Motor neuron (in vitro differentiated cells): ENCODE data around the gene LCORL. TPM values are rescaled to one million over a fixed set of nuclear protein-coding genes. Genes with fewer than 3 reads are reported as not detected.
A peak's percentile ranks its signal among the peaks of the same experiment; 100 is the strongest.

Source experiments
- ATAC-seq, 8 experiments: fragments of 200-7000 bp; cut with Tn5 transposase; replicated peaks in 6 of 8; 2 replicates each; pipeline ENCODE4 v1.8.0; 2021; ENCODE audit warnings: mild to moderate bottlenecking in 8 of 8, moderate library complexity in 8 of 8
- H3K27ac ChIP-seq, 2 donors: fragments of 250-450 bp; sonication (Bioruptor Pico); 2 replicates each; pipeline ENCODE4 v1.9.0; 2021; ENCODE audit warnings: antibody characterized with exemption in 2 of 2, mild to moderate bottlenecking in 2 of 2, moderate library complexity in 1 of 2
- H3K4me1 ChIP-seq, 2 donors: fragments of 250-450 bp; sonication (Bioruptor Pico); replicated peaks in 1 of 2; 2 replicates each; pipeline ENCODE4 v1.6.1; 2021; ENCODE audit warnings: antibody characterized with exemption in 2 of 2, mild to moderate bottlenecking in 2 of 2, moderate library complexity in 1 of 2
- H3K4me3 ChIP-seq, 5 donors: fragments of 250-450 bp; sonication (Bioruptor Pico); 2 replicates each; pipeline ENCODE4 v1.9.0; 2021; ENCODE audit warnings: antibody characterized with exemption in 5 of 5, mild to moderate bottlenecking in 5 of 5, moderate library complexity in 4 of 5
- WGBS, 10 experiments: fragments of 450-650 bp; shearing (Covaris generic); methylation state at CpG; one replicate each; pipeline ENCODE4 v1.0.0; 2022; 5-methylcytosine and 5-hydroxymethylcytosine counted together
- in situ Hi-C, 9 experiments: fragments of 400-800 bp; cut with MboI; loops; one replicate each; pipeline ENCODE4 v1.15.0; 2021; ENCODE audit warnings: low sequenced_read_pairs in 9 of 9, low pct_unique_long_range_greater_than_20kb in 2 of 9; ENCODE audit not compliant: unreplicated experiment in 9 of 9
- total RNA-seq, 8 experiments: library from RNA; unstranded; fragments of 300-600 nt; gene quantifications; 2 replicates each; pipeline versions ENCODE4 v1.2.3 to v1.2.4, GENCODE V29; 2022

The LCORL gene
- total RNA-seq, 8 experiments from 2014 or later = 9.4 to 31.0 (median 25.6) TPM

GRCh38 chr4:17957688-17958087, 63.9 kb downstream of the LCORL start:
- peak in 3 of 8 experiments; percentile 26 to 59 (median 35) for ATAC-seq
- no peak overlapping the region for H3K4me3 ChIP-seq
- in situ Hi-C loops = no loop called here
- no peaks in the 10 kb centered on the region for H3K4me1 ChIP-seq
- WGBS, 10 experiments = 71 to 100% (median 86%) methylated on average over 1 of the region's 1 CpG; no CpG with 5 or more reads in 1 of the 10 experiments
- H3K27ac ChIP-seq = no peak overlapping the region

GRCh38 chr4:17956245-17956644, 65.3 kb downstream of the LCORL start:
- H3K4me1 ChIP-seq = no peaks in the 10 kb centered on the region
- H3K4me3 ChIP-seq = no peak overlapping the region
- no peak for ATAC-seq
- in situ Hi-C loops = no loop called here
- 92 to 100% (median 95%) methylated on average over 1 to 4 of the region's 4 CpGs for WGBS, 10 experiments
- no peak overlapping the region for H3K27ac ChIP-seq

GRCh38 chr4:17945303-17945702, 76.3 kb downstream of the LCORL start:
- ATAC-seq = no peak
- 92 to 100% (median 100%) methylated on average over 1 to 2 of the region's 2 CpGs; no CpG with 5 or more reads in 1 of the 10 experiments for WGBS, 10 experiments
- Histone ChIP-seq H3K27ac (no peak overlapping the region), H3K4me1 (no peaks in the 10 kb centered on the region), H3K4me3 (no peak overlapping the region)
- in situ Hi-C loops = no loop called here

DNA sequence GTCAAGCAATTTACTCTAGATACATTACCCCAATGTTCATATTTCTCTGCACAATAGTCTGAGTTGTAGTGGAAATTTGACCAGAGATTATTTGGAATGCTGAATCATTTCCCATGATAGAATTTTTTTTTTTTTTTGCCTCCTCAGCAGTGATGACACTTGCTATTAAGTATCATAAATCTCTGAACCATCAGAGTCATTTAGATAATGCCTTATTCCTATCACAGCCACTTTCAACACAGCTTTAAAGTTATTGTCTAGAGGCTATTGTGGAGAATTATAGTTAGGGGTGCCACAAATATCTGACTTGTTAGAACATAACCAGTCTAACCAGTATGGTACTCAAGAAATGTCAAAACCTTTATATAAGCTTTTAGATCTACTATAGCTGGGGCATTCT, 79.8 kb downstream of the LCORL start:
- H3K4me1 ChIP-seq = no peaks in the 10 kb centered on the region
- no peak overlapping the region for H3K4me3 ChIP-seq
- H3K27ac ChIP-seq = no peak overlapping the region
- in situ Hi-C loops = no loop called here
- ATAC-seq = peak in 5 of 8 experiments; percentile 45 to 77 (median 52)

GRCh38 chr4:17939054-17939453, 82.5 kb downstream of the LCORL start:
- 0 to 100% (median 63%) methylated on average over 1 to 2 of the region's 2 CpGs; no CpG with 5 or more reads in 2 of the 10 experiments for WGBS, 10 experiments
- H3K27ac ChIP-seq = no peak overlapping the region
- no peak overlapping the region for H3K4me3 ChIP-seq
- no peaks in the 10 kb centered on the region for H3K4me1 ChIP-seq
- ATAC-seq = peak in 2 of 8 experiments; percentile 54 to 70
- in situ Hi-C loops = no loop called here

- Histone ChIP-seq H3K4me1 (no peaks in the 10 kb centered on the region), H3K4me3 (no peak overlapping the region), H3K27ac (no peak overlapping the region)
- in situ Hi-C loops = no loop called here
- no peak for ATAC-seq
Measured at GRCh38 chr4:17934286-17934685, 87.3 kb downstream of the LCORL start.

GRCh38 chr4:17933126-17933525, 88.4 kb downstream of the LCORL start:
- in situ Hi-C loops = no loop called here
- H3K27ac ChIP-seq = no peak overlapping the region
- H3K4me3 ChIP-seq = no peak overlapping the region
- ATAC-seq = no peak
- H3K4me1 ChIP-seq = no peaks in the 10 kb centered on the region

DNA sequence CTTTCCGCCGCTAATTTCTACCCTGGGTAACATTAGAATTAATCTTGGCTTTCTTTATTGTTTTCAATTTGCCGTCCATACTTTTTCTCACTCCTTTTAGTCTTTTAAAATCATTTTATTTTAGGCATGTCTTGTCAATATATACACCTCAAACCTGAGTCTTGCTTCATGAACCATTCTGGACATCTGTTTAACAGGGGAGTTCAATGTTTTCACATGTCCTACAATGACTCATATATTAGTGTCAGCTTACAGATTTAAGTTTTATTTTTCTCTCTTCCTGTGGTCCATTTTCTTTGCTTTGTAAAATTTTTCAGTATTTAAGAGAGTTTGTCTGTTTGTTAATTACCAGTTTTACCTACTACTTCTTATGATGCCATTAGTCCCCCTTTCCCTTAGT, 89.5 kb downstream of the LCORL start:
- H3K27ac ChIP-seq = no peak overlapping the region
- in situ Hi-C loops = no loop called here
- ATAC-seq = no peak
- no peaks in the 10 kb centered on the region for H3K4me1 ChIP-seq
- WGBS, 10 experiments = 80 to 100% (median 98%) methylated on average over 1 to 3 of the region's 3 CpGs
- no peak overlapping the region for H3K4me3 ChIP-seq

DNA sequence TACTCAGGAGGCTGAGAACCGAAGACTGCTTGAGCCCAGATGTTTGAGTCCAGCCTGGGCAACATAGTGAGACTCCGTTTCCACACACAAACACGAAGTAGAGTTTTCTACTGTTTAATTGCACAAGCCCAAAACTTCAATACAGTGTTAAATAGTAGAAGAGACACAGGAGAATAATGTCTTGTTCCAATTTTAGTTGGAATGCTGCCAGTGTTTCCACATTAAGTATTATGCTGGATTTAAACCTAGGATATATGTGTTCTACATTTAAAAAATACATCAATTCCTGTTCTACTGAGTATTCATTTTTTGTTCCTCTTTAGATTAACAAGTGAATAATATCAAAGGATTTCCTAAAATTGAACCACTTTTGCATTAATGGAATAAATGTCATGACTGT, 91.3 kb downstream of the LCORL start:
- 83 to 100% (median 92%) methylated on average over 1 to 3 of the region's 3 CpGs; no CpG with 5 or more reads in 4 of the 10 experiments for WGBS, 10 experiments
- Histone ChIP-seq H3K4me1 (no peaks in the 10 kb centered on the region), H3K4me3 (no peak overlapping the region), H3K27ac (no peak overlapping the region)
- ATAC-seq = no peak
- in situ Hi-C loops = no loop called here

DNA sequence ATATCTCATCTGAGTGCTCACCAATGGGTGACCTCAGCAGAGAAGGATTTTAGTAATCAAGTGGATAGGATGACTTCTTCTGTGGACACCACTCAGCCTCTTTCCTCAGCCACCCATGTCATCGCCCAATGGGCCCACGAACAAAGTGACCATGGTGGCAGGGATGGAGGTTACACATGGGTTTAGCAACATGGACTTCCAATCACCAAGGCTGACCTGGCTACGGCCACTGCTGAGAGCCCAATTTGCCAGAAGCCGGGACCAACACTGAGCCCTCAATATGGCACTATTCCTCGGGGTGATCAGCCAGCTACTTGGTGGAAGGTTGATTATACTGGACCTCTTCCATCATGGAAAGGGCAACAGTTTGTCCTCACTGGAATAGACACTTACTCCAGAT, 97.4 kb downstream of the LCORL start:
- no peak for ATAC-seq
- H3K27ac ChIP-seq = no peak overlapping the region
- H3K4me1 ChIP-seq = no peaks in the 10 kb centered on the region
- WGBS, 10 experiments = 88 to 100% (median 100%) methylated on average over 1 to 5 of the region's 5 CpGs; no CpG with 5 or more reads in 1 of the 10 experiments
- H3K4me3 ChIP-seq = no peak overlapping the region
- in situ Hi-C loops = no loop called here

DNA sequence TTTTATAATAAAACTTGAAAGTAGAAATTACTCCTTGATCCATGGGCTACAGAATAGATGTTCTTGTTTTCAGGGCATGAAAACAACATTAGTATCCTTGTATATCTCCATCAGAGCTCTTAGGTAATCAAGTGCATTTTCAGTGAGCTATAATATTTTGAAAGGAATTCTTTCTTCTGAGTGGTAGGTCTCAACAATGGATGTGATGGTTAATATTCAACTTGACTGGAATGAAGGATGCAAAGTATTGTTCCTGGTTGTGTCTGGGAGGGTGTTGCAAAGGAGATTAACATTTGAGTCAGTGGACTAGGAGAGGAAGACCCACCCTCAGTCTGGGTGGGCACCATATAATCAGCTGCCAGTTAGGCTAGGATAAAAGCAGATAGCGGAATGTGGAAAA, 100.1 kb downstream of the LCORL start:
- no peak for ATAC-seq

GRCh38 chr4:17920681-17921080, 100.9 kb downstream of the LCORL start:
- in situ Hi-C loops = no loop called here
- no peak overlapping the region for H3K4me3 ChIP-seq
- WGBS, 10 experiments = 83 to 100% (median 100%) methylated on average over 1 of the region's 1 CpG; no CpG with 5 or more reads in 1 of the 10 experiments
- no peak for ATAC-seq
- no peak overlapping the region for H3K27ac ChIP-seq
- H3K4me1 ChIP-seq = no peaks in the 10 kb centered on the region

More for the DNA sequence above, 100.1 kb downstream of the LCORL start:
- in situ Hi-C loops = no loop called here
- H3K4me3 ChIP-seq = no peak overlapping the region
- no peak overlapping the region for H3K27ac ChIP-seq
- WGBS, 10 experiments = 100% methylated on average over 1 of the region's 1 CpG; no CpG with 5 or more reads in 4 of the 10 experiments
- H3K4me1 ChIP-seq = no peaks in the 10 kb centered on the region

DNA sequence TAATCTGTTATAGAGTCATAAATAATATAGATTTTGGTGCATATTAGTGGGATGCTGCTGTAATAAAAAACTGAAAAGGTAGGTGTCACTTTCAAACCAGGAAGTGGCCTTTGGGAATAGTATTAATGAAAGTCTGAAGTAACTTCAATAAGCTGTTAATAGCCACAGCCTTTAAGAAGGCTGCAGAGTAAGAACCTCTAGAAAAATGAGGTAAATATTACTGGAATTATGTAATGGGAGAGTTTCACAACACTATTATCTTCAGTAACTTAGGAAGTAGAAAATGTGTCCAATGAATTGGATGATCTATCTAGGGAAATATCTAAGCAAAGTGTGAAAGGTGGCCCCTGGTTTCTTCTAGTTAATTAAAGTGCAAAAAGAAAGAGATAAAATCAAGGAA, 106.1 kb downstream of the LCORL start:
- Histone ChIP-seq H3K4me1 (no peaks in the 10 kb centered on the region), H3K27ac (no peak overlapping the region), H3K4me3 (no peak overlapping the region)
- ATAC-seq = no peak
- in situ Hi-C loops = no loop called here

DNA sequence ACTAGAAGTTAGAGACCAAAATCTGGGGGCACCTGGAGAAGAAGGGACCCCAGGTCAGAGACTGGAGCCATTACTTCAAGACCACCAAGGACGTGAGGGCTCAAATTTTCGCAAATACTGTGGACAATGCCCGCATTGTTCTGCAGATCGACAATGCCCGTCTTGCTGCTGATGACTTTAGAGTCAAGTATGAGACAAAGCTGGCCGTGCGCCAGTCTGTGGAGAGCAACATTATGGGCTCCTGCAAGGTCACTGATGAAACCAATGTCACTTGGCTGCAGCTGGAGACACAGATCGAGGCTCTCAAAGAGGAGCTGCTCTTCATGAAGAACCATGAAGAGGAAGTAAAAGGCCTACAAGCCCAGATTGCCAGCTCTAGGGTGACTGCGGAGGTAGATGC, 109.5 kb downstream of the LCORL start:
- in situ Hi-C loops = no loop called here
- H3K4me3 ChIP-seq = no peak overlapping the region
- no peak for ATAC-seq
- H3K27ac ChIP-seq = no peak overlapping the region
- WGBS, 10 experiments = 88 to 93% (median 92%) methylated on average over 4 to 8 of the region's 9 CpGs; no CpG with 5 or more reads in 7 of the 10 experiments
- H3K4me1 ChIP-seq = no peaks in the 10 kb centered on the region

GRCh38 chr4:17911608-17912007, 109.9 kb downstream of the LCORL start:
- WGBS, 10 experiments = 84 to 100% (median 98%) methylated on average over 1 to 11 of the region's 11 CpGs; no CpG with 5 or more reads in 3 of the 10 experiments

More at GRCh38 chr4:17911608-17912007, 109.9 kb downstream of the LCORL start:
- Histone ChIP-seq H3K4me3 (no peak overlapping the region), H3K27ac (no peak overlapping the region), H3K4me1 (no peaks in the 10 kb centered on the region)
- in situ Hi-C loops = no loop called here
- no peak for ATAC-seq
